H1 (cell line): ENCODE data around the gene TRIM56. TPM values are rescaled to one million over a fixed set of nuclear protein-coding genes. Genes with fewer than 3 reads are reported as not detected.

Experiments used
- CHD7 ChIP-seq: fragments of 300-600 bp; sonication (generic); IDR thresholded peaks from 2 replicates; pipeline ENCODE4 v1.7.1; 2012; ENCODE audit warnings: low read length, moderate library complexity, mild to moderate bottlenecking, inconsistent platforms; ENCODE audit not compliant: insufficient replicate concordance
- CTBP2 ChIP-seq: IDR thresholded peaks from 2 replicates; pipeline ENCODE4 v1.7.0; 2011; ENCODE audit warnings: borderline replicate concordance, mild to moderate bottlenecking, moderate library complexity, mixed read lengths, low read length; ENCODE audit not compliant: insufficient read depth, insufficient read length
- JUN ChIP-seq: IDR thresholded peaks from 2 replicates; pipeline ENCODE4 v1.6.1; 2011; ENCODE audit warnings: low read depth, mild to moderate bottlenecking, improper control_type of control experiment, low read length
- KDM1A ChIP-seq: fragments of 200-600, 300-600 bp; sonication (generic); IDR thresholded peaks from 2 replicates; pipeline ENCODE4 v1.7.1; 2016; ENCODE audit warnings: mild to moderate bottlenecking, low read length, borderline replicate concordance
- MAX ChIP-seq: IDR thresholded peaks from 2 replicates; pipeline ENCODE4 v1.6.1; 2012; ENCODE audit warnings: inconsistent platforms
- PHF8 ChIP-seq: fragments of 200-600 bp; sonication (generic); conservative IDR thresholded peaks from 2 replicates; pipeline ENCODE4 v1.7.1; 2012; ENCODE audit warnings: low read depth, mild to moderate bottlenecking, inconsistent platforms, low read length, moderate library complexity
- RXRA ChIP-seq: IDR thresholded peaks from 2 replicates; pipeline ENCODE4 v1.6.1; 2011; ENCODE audit warnings: low read depth, mild to moderate bottlenecking, low read length, moderate library complexity; ENCODE audit not compliant: insufficient read depth
- SAP30 ChIP-seq: fragments of 300-600 bp; sonication (generic); IDR thresholded peaks from 2 replicates; pipeline ENCODE4 v1.7.1; 2012; ENCODE audit warnings: low read length, moderate library complexity, mild to moderate bottlenecking, inconsistent platforms; ENCODE audit not compliant: insufficient read depth, insufficient replicate concordance
- SIX5 ChIP-seq: IDR thresholded peaks from 2 replicates; pipeline ENCODE4 v1.6.1; 2011; ENCODE audit warnings: mild to moderate bottlenecking, low read depth, low read length
- polyA plus RNA-seq, 7 experiments: library from polyadenylated mRNA; depleted of rRNA in 3 of 7; stranded (reverse) in 5 of 7; unstranded in 2 of 7; fragments of >200 nt in 5 of 7; fragments of 200-250 nt in 2 of 7; gene quantifications; 1 replicate in 5 of 7; 2 replicates in 1 of 7; 4 replicates in 1 of 7; pipeline versions ENCODE4 v1.2.1 to v1.2.3, GENCODE V29; 2011 to 2013; ENCODE audit warnings: missing spikeins in 2 of 7, mixed read lengths in 2 of 7
- total RNA-seq: library from RNA; stranded (reverse); fragmentation: NEBNext Ultra II Directional; extraction: Animal tissue kit (Norgen Biotek cat#: 25700); gene quantifications from 2 replicates; pipeline ENCODE4 v1.2.1, GENCODE V29; 2021

TRIM56 gene
- total and polyA plus RNA-seq, 2 of the 8 experiments (the other 6 are each of a cell fraction or from before 2014, with no cell fraction given): 2.0 to 17.5 TPM

- TF ChIP-seq MAX (peak; percentile 80; the same call in 1 of the 2 replicates), SIX5 (no peak), CTBP2 (peak; percentile 61), KDM1A (no peak), JUN (no peak), PHF8 (no peak), SAP30 (peak; percentile 61), CHD7 (no peak), RXRA (no peak)
These were observed 14.9 kb downstream of the TRIM56 start (continued) for GRCh38 chr7:101099969-101100781.
